WTC11 (cell line): ENCODE results near the gene HCN1.
A peak's percentile ranks its signal among the peaks of the same experiment; 100 is the strongest.

Experiments
- CREB1 ChIP-seq: sonication (generic); formaldehyde crosslinking; IDR thresholded peaks from 2 replicates; pipeline ENCODE4 v1.8.0; 2023; ENCODE audit warnings: mild to moderate bottlenecking, missing genetic modification reagents
- CTCF ChIP-seq: fragments of 200-600 bp; IDR thresholded peaks from 2 replicates; pipeline ENCODE4 v1.8.0; 2022; ENCODE audit warnings: antibody characterized with exemption
- ETV6 ChIP-seq: sonication (generic); formaldehyde crosslinking; IDR thresholded peaks from 2 replicates; pipeline ENCODE4 v1.8.1; 2022; ENCODE audit warnings: mild to moderate bottlenecking, missing genetic modification reagents
- NFYB ChIP-seq: sonication (generic); formaldehyde crosslinking; conservative IDR thresholded peaks from 2 replicates; pipeline ENCODE4 v1.8.0; 2022; ENCODE audit warnings: low read depth, missing genetic modification reagents
- RELA ChIP-seq: sonication (generic); formaldehyde crosslinking; IDR thresholded peaks from 2 replicates; pipeline ENCODE4 v1.8.1; 2022; ENCODE audit warnings: missing genetic modification reagents, mild to moderate bottlenecking, borderline replicate concordance
- ZNF281 ChIP-seq: sonication (generic); formaldehyde crosslinking; IDR thresholded peaks from 2 replicates; pipeline ENCODE4 v1.8.0; 2023; ENCODE audit warnings: mild to moderate bottlenecking, missing genetic modification reagents
- TF ChIP-seq, protein P1 (sequence below): sonication (generic); formaldehyde crosslinking; IDR thresholded peaks from 2 replicates; pipeline ENCODE4 v1.8.0; 2022; ENCODE audit warnings: mild to moderate bottlenecking, missing genetic modification reagents
- TF ChIP-seq, protein P2 (sequence below): sonication (generic); formaldehyde crosslinking; IDR thresholded peaks from 2 replicates; pipeline ENCODE4 v1.8.1; 2023; ENCODE audit warnings: mild to moderate bottlenecking, moderate library complexity, missing genetic modification reagents
- TF ChIP-seq, protein P3 (sequence below): sonication (generic); formaldehyde crosslinking; IDR thresholded peaks from 2 replicates; pipeline ENCODE4 v1.8.0; 2022; ENCODE audit warnings: mild to moderate bottlenecking, missing genetic modification reagents
- TF ChIP-seq, protein P4 (sequence below): sonication (generic); formaldehyde crosslinking; IDR thresholded peaks from 2 replicates; pipeline ENCODE4 v1.8.1; 2022; ENCODE audit warnings: low read depth, mild to moderate bottlenecking, moderate library complexity, missing genetic modification reagents, borderline replicate concordance
- TF ChIP-seq, protein P5 (sequence below): sonication (generic); formaldehyde crosslinking; IDR thresholded peaks from 2 replicates; pipeline ENCODE4 v1.8.1; 2023; ENCODE audit warnings: mild to moderate bottlenecking, missing genetic modification reagents, moderate library complexity
- TF ChIP-seq, protein P6 (sequence below): sonication (generic); formaldehyde crosslinking; IDR thresholded peaks from 2 replicates; pipeline ENCODE4 v1.8.1; 2023; ENCODE audit warnings: mild to moderate bottlenecking, missing genetic modification reagents, moderate library complexity
- TF ChIP-seq, protein P7 (sequence below): sonication (generic); formaldehyde crosslinking; conservative IDR thresholded peaks from 2 replicates; pipeline ENCODE4 v1.8.1; 2023; ENCODE audit warnings: mild to moderate bottlenecking, low read depth, missing genetic modification reagents, moderate library complexity

- TF ChIP-seq CTCF (peak; percentile 47; the same call in 1 of the 2 replicates), CREB1 (no peak), ETV6 (CRISPR knock-in tag) (no peak), ZNF281 (CRISPR knock-in tag) (no peak), RELA (CRISPR knock-in tag) (no peak), NFYB (CRISPR knock-in tag) (no peak)
- TF ChIP-seq, protein P1, sequence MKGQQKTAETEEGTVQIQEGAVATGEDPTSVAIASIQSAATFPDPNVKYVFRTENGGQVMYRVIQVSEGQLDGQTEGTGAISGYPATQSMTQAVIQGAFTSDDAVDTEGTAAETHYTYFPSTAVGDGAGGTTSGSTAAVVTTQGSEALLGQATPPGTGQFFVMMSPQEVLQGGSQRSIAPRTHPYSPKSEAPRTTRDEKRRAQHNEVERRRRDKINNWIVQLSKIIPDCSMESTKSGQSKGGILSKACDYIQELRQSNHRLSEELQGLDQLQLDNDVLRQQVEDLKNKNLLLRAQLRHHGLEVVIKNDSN (CRISPR knock-in tag), result no peak
- TF ChIP-seq, protein P2, sequence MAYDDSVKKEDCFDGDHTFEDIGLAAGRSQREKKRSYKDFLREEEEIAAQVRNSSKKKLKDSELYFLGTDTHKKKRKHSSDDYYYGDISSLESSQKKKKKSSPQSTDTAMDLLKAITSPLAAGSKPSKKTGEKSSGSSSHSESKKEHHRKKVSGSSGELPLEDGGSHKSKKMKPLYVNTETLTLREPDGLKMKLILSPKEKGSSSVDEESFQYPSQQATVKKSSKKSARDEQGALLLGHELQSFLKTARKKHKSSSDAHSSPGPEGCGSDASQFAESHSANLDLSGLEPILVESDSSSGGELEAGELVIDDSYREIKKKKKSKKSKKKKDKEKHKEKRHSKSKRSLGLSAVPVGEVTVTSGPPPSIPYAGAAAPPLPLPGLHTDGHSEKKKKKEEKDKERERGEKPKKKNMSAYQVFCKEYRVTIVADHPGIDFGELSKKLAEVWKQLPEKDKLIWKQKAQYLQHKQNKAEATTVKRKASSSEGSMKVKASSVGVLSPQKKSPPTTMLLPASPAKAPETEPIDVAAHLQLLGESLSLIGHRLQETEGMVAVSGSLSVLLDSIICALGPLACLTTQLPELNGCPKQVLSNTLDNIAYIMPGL (CRISPR knock-in tag), result no peak
- TF ChIP-seq, protein P3, sequence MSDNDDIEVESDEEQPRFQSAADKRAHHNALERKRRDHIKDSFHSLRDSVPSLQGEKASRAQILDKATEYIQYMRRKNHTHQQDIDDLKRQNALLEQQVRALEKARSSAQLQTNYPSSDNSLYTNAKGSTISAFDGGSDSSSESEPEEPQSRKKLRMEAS, result no peak
- TF ChIP-seq, protein P4, sequence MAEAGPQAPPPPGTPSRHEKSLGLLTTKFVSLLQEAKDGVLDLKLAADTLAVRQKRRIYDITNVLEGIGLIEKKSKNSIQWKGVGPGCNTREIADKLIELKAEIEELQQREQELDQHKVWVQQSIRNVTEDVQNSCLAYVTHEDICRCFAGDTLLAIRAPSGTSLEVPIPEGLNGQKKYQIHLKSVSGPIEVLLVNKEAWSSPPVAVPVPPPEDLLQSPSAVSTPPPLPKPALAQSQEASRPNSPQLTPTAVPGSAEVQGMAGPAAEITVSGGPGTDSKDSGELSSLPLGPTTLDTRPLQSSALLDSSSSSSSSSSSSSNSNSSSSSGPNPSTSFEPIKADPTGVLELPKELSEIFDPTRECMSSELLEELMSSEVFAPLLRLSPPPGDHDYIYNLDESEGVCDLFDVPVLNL (CRISPR knock-in tag), result no peak
- TF ChIP-seq, protein P5, sequence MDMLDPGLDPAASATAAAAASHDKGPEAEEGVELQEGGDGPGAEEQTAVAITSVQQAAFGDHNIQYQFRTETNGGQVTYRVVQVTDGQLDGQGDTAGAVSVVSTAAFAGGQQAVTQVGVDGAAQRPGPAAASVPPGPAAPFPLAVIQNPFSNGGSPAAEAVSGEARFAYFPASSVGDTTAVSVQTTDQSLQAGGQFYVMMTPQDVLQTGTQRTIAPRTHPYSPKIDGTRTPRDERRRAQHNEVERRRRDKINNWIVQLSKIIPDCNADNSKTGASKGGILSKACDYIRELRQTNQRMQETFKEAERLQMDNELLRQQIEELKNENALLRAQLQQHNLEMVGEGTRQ, result no peak
- TF ChIP-seq, protein P6, sequence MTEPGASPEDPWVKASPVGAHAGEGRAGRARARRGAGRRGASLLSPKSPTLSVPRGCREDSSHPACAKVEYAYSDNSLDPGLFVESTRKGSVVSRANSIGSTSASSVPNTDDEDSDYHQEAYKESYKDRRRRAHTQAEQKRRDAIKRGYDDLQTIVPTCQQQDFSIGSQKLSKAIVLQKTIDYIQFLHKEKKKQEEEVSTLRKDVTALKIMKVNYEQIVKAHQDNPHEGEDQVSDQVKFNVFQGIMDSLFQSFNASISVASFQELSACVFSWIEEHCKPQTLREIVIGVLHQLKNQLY (CRISPR knock-in tag), result no peak
- TF ChIP-seq, protein P7, sequence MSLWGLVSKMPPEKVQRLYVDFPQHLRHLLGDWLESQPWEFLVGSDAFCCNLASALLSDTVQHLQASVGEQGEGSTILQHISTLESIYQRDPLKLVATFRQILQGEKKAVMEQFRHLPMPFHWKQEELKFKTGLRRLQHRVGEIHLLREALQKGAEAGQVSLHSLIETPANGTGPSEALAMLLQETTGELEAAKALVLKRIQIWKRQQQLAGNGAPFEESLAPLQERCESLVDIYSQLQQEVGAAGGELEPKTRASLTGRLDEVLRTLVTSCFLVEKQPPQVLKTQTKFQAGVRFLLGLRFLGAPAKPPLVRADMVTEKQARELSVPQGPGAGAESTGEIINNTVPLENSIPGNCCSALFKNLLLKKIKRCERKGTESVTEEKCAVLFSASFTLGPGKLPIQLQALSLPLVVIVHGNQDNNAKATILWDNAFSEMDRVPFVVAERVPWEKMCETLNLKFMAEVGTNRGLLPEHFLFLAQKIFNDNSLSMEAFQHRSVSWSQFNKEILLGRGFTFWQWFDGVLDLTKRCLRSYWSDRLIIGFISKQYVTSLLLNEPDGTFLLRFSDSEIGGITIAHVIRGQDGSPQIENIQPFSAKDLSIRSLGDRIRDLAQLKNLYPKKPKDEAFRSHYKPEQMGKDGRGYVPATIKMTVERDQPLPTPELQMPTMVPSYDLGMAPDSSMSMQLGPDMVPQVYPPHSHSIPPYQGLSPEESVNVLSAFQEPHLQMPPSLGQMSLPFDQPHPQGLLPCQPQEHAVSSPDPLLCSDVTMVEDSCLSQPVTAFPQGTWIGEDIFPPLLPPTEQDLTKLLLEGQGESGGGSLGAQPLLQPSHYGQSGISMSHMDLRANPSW (CRISPR knock-in tag), result no peak
These were observed 175.1 kb downstream of the HCN1 start for GRCh38 chr5:45521067-45521466.
